Suprapubic skin (tissue), 4 donors: ENCODE data around the gene MYO9A. TPM values are rescaled to one million over a fixed set of nuclear protein-coding genes. Genes with fewer than 3 reads are reported as not detected.

Experiments used
- DNase-seq, 2 donors: peaks; one replicate each; pipeline ENCODE4 v3.0.0-alpha.2; 2019; ENCODE audit warnings: low spot score in 2 of 2
- H3K27ac ChIP-seq: fragments of 200-600 bp; sonication (generic); one replicate; pipeline ENCODE4 v1.5.1; 2019
- H3K27me3 ChIP-seq: fragments of 200-600 bp; sonication (generic); one replicate; pipeline ENCODE4 v1.5.1; 2019
- H3K36me3 ChIP-seq: fragments of 200-600 bp; sonication (generic); one replicate; pipeline ENCODE4 v1.5.1; 2019
- H3K4me1 ChIP-seq: fragments of 200-600 bp; sonication (generic); one replicate; pipeline ENCODE4 v1.5.1; 2019
- H3K4me3 ChIP-seq: fragments of 200-600 bp; sonication (generic); one replicate; pipeline ENCODE4 v1.5.1; 2019; ENCODE audit warnings: mild to moderate bottlenecking
- H3K9me3 ChIP-seq: fragments of 200-600 bp; sonication (generic); one replicate; pipeline ENCODE4 v1.5.1; 2019
- EP300 ChIP-seq: sonication (generic); formaldehyde crosslinking; IDR thresholded peaks from one replicate; pipeline ENCODE4 v1.6.1; 2017; ENCODE audit warnings: antibody characterized with exemption
- POLR2A ChIP-seq, 2 donors: fragments of 450-650 bp; IDR thresholded peaks; one replicate each; pipeline ENCODE4 v1.6.1; 2017; ENCODE audit warnings: antibody characterized with exemption in 2 of 2, mild to moderate bottlenecking in 2 of 2, moderate library complexity in 2 of 2
- POLR2AphosphoS5 ChIP-seq, 3 donors: sonication (generic); formaldehyde crosslinking; IDR thresholded peaks; one replicate each; pipeline ENCODE4 v1.6.1; 2017; ENCODE audit warnings: antibody characterized with exemption in 3 of 3
- WGBS: methylation state at CpG from one replicate; pipeline ENCODE4 v1.1.5; 2018; 5-methylcytosine and 5-hydroxymethylcytosine counted together
- total RNA-seq, 4 donors: library from RNA; depleted of rRNA; stranded (reverse); fragments of >200 nt; gene quantifications; one replicate each; pipeline ENCODE4 v1.1.0, GENCODE V29; 2016
- TF ChIP-seq, protein P1 (sequence below), 2 donors: fragments of 200-600 bp in 1 of 2; fragments of 450-650 bp in 1 of 2; sonication (generic) in 1 of 2; IDR thresholded peaks; one replicate each; pipeline ENCODE4 v1.5.1; 2016 to 2019; ENCODE audit warnings: antibody characterized with exemption in 2 of 2, mild to moderate bottlenecking in 1 of 2, moderate library complexity in 1 of 2

The MYO9A gene
- total RNA-seq, 4 donors from 2014 or later = 54.0 to 89.7 (median 61.8) TPM

DNA sequence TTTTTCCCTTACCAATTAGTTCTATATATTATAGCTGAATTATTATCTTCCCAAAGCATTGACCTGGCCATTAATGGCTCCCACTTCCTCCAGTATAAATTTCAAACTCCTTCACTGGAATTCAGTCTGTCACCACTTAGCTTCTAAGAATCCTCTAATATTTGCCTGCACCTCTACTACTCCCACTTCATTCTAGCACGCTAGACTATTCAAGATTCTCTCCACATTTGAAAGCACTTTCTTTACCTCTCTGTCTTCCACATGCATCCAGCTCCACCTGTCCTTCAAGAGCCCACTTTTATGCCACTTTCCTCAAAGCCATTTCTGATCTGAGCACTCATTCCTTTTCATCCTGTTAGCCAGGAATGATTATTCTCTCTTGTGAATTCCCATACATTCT, 15.3 kb upstream of the MYO9A start:
- H3K4me3 ChIP-seq = no peak overlapping the region
- H3K9me3 ChIP-seq = no peaks in the 10 kb centered on the region
- no peak overlapping the region for H3K27ac ChIP-seq
- no peak for TF ChIP-seq POLR2AphosphoS5 (IDR thresholded peaks at IDR 0.05)
- H3K36me3 ChIP-seq = no peaks in the 10 kb centered on the region
- DNase-seq = no peak
- WGBS = 95% methylated on average over 1 of the region's 1 CpG
- no peaks in the 10 kb centered on the region for H3K4me1 ChIP-seq
- H3K27me3 ChIP-seq = no peaks in the 10 kb centered on the region

DNA sequence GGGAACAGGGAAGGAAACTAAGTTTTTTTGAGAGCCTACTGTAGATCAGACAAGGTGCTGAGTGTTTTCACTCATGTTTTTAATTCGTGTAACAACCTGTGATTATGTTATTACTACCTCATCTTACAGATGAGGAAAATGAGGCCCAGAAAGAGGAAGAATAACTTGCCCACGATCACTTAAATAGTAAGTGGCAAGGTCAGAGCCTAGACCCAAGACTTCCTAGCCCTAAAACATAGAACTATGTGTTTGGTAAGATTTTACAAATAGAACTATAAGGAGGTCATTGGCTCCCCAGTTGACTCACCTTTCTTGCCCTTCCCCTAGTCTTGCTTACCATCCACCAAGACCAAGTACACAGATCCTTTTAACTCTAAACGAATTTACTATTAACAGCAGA, 14.0 kb upstream of the MYO9A start:
- no peak for DNase-seq
- H3K27ac ChIP-seq = no peak overlapping the region
- H3K27me3 ChIP-seq = no peaks in the 10 kb centered on the region
- H3K36me3 ChIP-seq = no peaks in the 10 kb centered on the region
- no peaks in the 10 kb centered on the region for H3K4me1 ChIP-seq
- WGBS = 89% methylated on average over 3 of the region's 3 CpGs
- TF ChIP-seq, protein P1, sequence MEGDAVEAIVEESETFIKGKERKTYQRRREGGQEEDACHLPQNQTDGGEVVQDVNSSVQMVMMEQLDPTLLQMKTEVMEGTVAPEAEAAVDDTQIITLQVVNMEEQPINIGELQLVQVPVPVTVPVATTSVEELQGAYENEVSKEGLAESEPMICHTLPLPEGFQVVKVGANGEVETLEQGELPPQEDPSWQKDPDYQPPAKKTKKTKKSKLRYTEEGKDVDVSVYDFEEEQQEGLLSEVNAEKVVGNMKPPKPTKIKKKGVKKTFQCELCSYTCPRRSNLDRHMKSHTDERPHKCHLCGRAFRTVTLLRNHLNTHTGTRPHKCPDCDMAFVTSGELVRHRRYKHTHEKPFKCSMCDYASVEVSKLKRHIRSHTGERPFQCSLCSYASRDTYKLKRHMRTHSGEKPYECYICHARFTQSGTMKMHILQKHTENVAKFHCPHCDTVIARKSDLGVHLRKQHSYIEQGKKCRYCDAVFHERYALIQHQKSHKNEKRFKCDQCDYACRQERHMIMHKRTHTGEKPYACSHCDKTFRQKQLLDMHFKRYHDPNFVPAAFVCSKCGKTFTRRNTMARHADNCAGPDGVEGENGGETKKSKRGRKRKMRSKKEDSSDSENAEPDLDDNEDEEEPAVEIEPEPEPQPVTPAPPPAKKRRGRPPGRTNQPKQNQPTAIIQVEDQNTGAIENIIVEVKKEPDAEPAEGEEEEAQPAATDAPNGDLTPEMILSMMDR (IDR thresholded peaks at IDR 0.05) = no peak
- TF ChIP-seq POLR2A (IDR thresholded peaks at IDR 0.05) (no peak), POLR2AphosphoS5 (IDR thresholded peaks at IDR 0.05) (no peak)
- H3K4me3 ChIP-seq = no peak overlapping the region
- H3K9me3 ChIP-seq = no peaks in the 10 kb centered on the region

DNA sequence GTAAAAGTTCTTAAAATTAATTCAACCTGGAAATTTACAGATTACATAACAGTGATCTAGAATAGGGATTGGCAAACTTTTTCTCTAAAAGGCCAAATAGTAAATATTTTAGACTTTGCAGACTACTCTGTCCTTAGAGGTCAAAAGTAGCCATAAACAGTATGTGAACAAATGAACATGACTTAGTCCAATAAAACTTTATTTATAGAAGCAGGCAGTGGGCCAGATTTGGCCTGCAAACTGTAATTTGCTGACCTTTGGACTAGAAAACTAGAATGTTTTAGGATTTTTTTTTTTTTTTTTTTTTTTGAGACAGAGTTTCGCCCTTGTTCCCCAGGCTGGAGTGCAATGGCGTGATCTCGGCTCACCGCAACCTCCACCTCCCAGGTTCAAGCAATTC, 12.3 kb upstream of the MYO9A start:
- H3K4me3 ChIP-seq = no peak overlapping the region
- no peak overlapping the region for H3K27ac ChIP-seq
- H3K36me3 ChIP-seq = no peaks in the 10 kb centered on the region
- H3K9me3 ChIP-seq = no peaks in the 10 kb centered on the region
- H3K4me1 ChIP-seq = no peaks in the 10 kb centered on the region
- TF ChIP-seq EP300 (no peak), POLR2A (IDR thresholded peaks at IDR 0.05) (no peak)
- WGBS = 83% methylated on average over 4 of the region's 4 CpGs
- H3K27me3 ChIP-seq = no peaks in the 10 kb centered on the region
- no peak for DNase-seq

DNA sequence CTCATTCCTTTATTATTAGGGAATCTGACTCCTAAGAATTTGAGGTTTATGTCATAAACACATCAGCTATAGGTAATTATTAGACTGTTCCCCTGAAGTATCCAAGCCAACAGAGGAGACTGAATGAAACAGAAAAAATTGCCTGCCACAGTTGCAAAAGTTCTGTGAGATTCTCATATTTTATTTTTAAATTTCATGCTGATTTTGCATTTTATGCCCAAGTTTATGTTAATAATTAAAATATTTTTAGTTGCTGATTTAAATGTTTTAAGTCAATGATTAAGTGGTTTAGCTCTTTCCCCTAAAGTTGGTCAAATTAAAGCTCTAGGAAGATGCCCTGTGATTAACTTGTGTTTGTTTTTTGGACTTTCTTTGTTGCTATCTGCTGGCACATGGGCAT, 10.4 kb upstream of the MYO9A start:
- no peak overlapping the region for H3K27ac ChIP-seq
- DNase-seq = no peak
- no peak overlapping the region for H3K4me3 ChIP-seq
- no peaks in the 10 kb centered on the region for H3K36me3 ChIP-seq
- no peaks in the 10 kb centered on the region for H3K4me1 ChIP-seq
- TF ChIP-seq POLR2AphosphoS5 (IDR thresholded peaks at IDR 0.05) = no peak
- TF ChIP-seq, protein P1 (IDR thresholded peaks at IDR 0.05) = no peak
- no peak for TF ChIP-seq EP300
- TF ChIP-seq POLR2A (IDR thresholded peaks at IDR 0.05) = no peak
- H3K9me3 ChIP-seq = no peaks in the 10 kb centered on the region
- no peaks in the 10 kb centered on the region for H3K27me3 ChIP-seq

DNA sequence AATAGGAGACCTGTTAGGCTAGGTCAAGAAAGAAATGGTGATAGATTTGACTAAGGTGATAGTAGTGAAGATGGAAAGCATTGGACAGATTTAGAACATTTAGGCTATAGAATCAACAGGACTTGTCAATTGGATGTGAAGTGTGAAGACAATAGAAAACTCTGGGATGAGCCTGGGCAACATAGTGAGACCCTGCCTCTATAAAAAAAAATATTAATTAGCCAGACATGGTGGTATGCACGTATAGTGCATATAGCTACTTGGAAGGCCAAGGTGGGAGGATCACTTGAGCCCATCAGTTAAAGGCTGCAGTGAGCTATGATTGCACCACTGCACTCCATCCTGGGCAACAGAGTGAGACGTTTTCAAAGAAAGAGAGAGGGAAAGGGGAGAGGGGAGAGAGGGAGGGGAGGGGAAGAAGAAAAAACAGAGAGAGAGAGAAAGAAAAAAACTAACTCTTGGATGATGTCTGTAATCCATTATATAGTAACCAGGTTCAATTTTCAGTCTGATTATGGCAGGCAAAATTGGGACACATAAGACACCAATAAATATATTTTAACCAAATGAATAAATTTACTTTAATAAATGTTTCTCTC, 9.9 kb upstream of the MYO9A start:
- WGBS = 70% methylated on average over 2 of the region's 2 CpGs
- TF ChIP-seq POLR2AphosphoS5 (IDR thresholded peaks at IDR 0.05) = no peak
- no peak for TF ChIP-seq EP300
- TF ChIP-seq, protein P1 (IDR thresholded peaks at IDR 0.05) = no peak
- TF ChIP-seq POLR2A (IDR thresholded peaks at IDR 0.05) = no peak

DNA sequence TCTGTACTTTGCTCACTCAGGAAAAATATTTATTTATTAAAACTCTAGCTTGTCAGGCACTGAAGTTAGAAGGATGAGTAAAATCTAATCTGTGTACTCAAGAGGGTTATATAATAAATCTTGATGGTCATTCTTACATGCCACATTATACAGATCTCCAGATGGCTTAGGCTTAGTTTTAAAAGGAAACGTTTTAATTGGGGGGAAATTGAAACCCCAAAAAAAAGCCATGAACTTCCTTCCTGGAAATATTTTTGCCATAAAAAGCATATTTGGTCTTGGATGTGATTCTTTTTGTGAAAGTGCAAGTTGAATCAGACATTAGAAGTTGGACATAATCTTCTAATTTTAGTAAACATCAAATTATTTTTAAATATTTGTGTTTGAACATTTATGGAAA, 6.3 kb upstream of the MYO9A start:
- no peak for DNase-seq
- Histone ChIP-seq H3K36me3 (no peaks in the 10 kb centered on the region), H3K4me3 (no peak overlapping the region), H3K4me1 (peaks cover 1% of the 10 kb centered on the region), H3K9me3 (no peaks in the 10 kb centered on the region), H3K27me3 (no peaks in the 10 kb centered on the region), H3K27ac (no peak overlapping the region)
- TF ChIP-seq POLR2A (IDR thresholded peaks at IDR 0.05) (no peak), POLR2AphosphoS5 (IDR thresholded peaks at IDR 0.05) (no peak), EP300 (no peak)
- TF ChIP-seq, protein P1 (IDR thresholded peaks at IDR 0.05) = no peak
- 30% methylated on average over 1 of the region's 1 CpG for WGBS

More for the DNA sequence above, 9.9 kb upstream of the MYO9A start:
- Histone ChIP-seq H3K4me3 (no peak overlapping the region), H3K9me3 (no peaks in the 10 kb centered on the region), H3K27me3 (no peaks in the 10 kb centered on the region), H3K27ac (no peak overlapping the region), H3K4me1 (no peaks in the 10 kb centered on the region), H3K36me3 (no peaks in the 10 kb centered on the region)
- no peak for DNase-seq
